ENCODE results near the gene FCER2. TPM values are rescaled to one million over a fixed set of nuclear protein-coding genes. Genes with fewer than 3 reads are reported as not detected.

Gene FCER2
- total and polyA plus RNA-seq, 9 donors, result 0.08 to 1.1 (median 0.38) TPM; not detected in 6

DNA sequence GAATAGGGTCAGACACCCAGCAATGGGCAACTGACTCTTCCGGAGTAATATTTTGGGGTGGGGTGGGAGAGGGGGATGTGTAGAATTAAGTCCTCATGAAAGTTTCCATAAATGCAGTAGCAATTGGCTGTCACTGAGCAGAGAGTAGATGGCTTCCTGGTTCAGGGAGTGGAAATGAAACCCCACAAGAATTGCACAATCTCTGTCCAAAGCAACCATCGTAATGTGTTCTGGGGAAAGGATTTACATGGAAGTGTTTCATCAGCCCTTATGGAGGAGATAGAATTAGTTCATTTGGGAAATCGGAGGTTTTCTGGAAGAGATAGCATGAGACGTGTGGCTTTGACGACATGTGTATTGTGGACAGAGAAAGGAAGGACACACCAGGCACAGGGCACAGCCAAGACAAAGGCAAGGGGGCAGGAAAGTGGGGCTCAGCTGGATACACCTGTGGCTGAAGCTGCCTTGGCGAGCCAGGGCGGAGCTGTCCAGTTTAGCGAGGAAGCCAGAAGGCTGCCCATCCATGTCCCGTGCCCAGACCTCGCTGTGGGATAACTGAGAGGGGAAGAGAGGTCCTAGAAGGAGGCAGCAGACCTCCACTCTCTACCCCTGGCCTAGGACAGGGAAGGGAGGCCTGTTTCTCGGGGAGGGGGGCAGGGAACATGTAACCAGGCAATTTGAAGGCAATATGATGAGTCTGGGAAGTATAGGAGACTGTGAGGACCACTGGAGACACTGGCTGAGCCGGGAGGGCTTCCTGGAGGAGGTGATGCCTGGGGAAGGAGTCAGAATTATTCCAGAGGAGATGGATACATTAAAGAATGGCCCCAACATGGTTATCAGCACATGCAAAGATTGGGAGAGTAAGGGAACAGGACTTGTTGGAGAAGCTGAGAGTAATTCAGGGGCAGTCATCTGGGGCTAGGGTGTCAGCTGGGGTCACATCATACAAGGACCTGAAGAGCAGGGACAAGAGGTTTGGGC lies 32.6 kb upstream of the FCER2 start:
- peak in 1 of 5 donors; percentile 16 for DNase-seq
- Histone ChIP-seq H3K4me3 (no peak overlapping the region), H3K36me3 (no peaks in the 10 kb centered on the region), H3K4me1 (ENCODE audit: insufficient read depth) (no peaks in the 10 kb centered on the region), H3K27ac (no peak overlapping the region), H3K27me3 (no peaks in the 10 kb centered on the region), H3K9me3 (no peaks in the 10 kb centered on the region)
- WGBS, 3 donors, result 55 to 58% (median 58%) methylated on average over 12 of the region's 12 CpGs
- TF ChIP-seq POLR2A (IDR thresholded peaks at IDR 0.05) (no peak), CTCF (IDR thresholded peaks at IDR 0.05) (no peak), EP300 (IDR thresholded peaks at IDR 0.05) (no peak)
- intact Hi-C loops (cut with DNase I), result loop anchor here in 1 of 4 donors (1.0 kb wide), 1 partner anchor 14 kb away; no protein-coding TSS in a partner anchor

DNA sequence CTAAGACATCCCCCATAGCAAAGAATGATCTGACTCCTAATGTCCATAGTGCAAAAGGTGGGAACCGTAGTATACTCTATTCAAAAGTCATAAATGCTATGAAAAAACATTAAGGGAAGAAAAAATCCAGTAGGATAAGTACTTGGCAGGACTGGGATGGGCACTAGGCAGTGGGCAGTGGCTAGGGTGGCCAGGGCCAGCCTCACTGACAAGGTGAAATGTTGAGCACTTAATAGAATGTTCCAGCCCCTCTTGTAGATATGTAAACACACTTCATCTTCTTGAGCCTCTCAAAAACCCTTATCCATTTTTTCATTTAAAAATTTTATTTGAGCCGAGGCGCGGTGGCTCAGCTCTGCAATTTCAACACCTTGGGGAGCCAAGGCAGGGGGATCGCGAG lies 31.4 kb upstream of the FCER2 start:
- H3K9me3 ChIP-seq, result no peaks in the 10 kb centered on the region
- no peak overlapping the region for H3K27ac ChIP-seq
- no peak for TF ChIP-seq POLR2A (IDR thresholded peaks at IDR 0.05)
- TF ChIP-seq CTCF (IDR thresholded peaks at IDR 0.05), result no peak
- no peak for TF ChIP-seq EP300 (IDR thresholded peaks at IDR 0.05)
- intact Hi-C loops (cut with DNase I), result no loop called here
- WGBS, 3 donors, result 70 to 80% (median 70%) methylated on average over 6 of the region's 6 CpGs
- H3K4me1 ChIP-seq (ENCODE audit: insufficient read depth), result no peaks in the 10 kb centered on the region
- H3K36me3 ChIP-seq, result no peaks in the 10 kb centered on the region
- no peak for DNase-seq
- H3K27me3 ChIP-seq, result no peaks in the 10 kb centered on the region
- no peak overlapping the region for H3K4me3 ChIP-seq

GRCh38 chr19:7732045-7732444 lies 30.1 kb upstream of the FCER2 start, which contains the start of gene CLEC4G:
Gene CLEC4G, minus strand, starts transcription at chr19:7732110. Its CDS starts 8 bp downstream, at chr19:7732102.
- H3K4me3 ChIP-seq, result no peak within 1 kb of the TSS
- H3K27me3 ChIP-seq, result no peaks in the 10 kb centered on the region
- intact Hi-C loops (cut with DNase I), result no loop called here
- WGBS, 3 donors, result 54 to 60% (median 55%) methylated on average over 9 of the region's 9 CpGs
- no peaks in the 10 kb centered on the region for H3K9me3 ChIP-seq
- TF ChIP-seq CTCF (IDR thresholded peaks at IDR 0.05) (no peak), POLR2A (IDR thresholded peaks at IDR 0.05) (no peak), EP300 (IDR thresholded peaks at IDR 0.05) (no peak)
- no peaks in the 10 kb centered on the region for H3K4me1 ChIP-seq (ENCODE audit: insufficient read depth)
- no peak within 1 kb of the TSS for H3K27ac ChIP-seq
- no peaks in the 10 kb centered on the region for H3K36me3 ChIP-seq
- DNase-seq, result no peak

- no peaks in the 10 kb centered on the region for H3K4me1 ChIP-seq (ENCODE audit: insufficient read depth)
- H3K9me3 ChIP-seq, result no peaks in the 10 kb centered on the region
- H3K4me3 ChIP-seq, result no peak overlapping the region
- DNase-seq, result no peak
- H3K36me3 ChIP-seq, result no peaks in the 10 kb centered on the region
- WGBS, 3 donors, result 72 to 78% (median 74%) methylated on average over 4 to 5 of the region's 5 CpGs
- H3K27me3 ChIP-seq, result no peaks in the 10 kb centered on the region
- intact Hi-C loops (cut with DNase I), result no loop called here
- TF ChIP-seq CTCF (IDR thresholded peaks at IDR 0.05) (no peak), EP300 (IDR thresholded peaks at IDR 0.05) (no peak), POLR2A (IDR thresholded peaks at IDR 0.05) (no peak)
- H3K27ac ChIP-seq, result no peak overlapping the region
Observed at GRCh38 chr19:7731615-7732014, 29.7 kb upstream of the FCER2 start.
